Measurements from ENCODE around the gene NAPEPLD. TPM values are rescaled to one million over a fixed set of nuclear protein-coding genes. Genes with fewer than 3 reads are reported as not detected.
A peak's percentile ranks its signal among the peaks of the same experiment; 100 is the strongest.
"Not testable (repeated sequence)": the region's sequence is repeated elsewhere in the genome, so short reads cannot be mapped to it uniquely, and the experiment has no call there.

The NAPEPLD gene
- total RNA-seq: 1 to 10 TPM; 6.3 to 6.8 TPM

DNA sequence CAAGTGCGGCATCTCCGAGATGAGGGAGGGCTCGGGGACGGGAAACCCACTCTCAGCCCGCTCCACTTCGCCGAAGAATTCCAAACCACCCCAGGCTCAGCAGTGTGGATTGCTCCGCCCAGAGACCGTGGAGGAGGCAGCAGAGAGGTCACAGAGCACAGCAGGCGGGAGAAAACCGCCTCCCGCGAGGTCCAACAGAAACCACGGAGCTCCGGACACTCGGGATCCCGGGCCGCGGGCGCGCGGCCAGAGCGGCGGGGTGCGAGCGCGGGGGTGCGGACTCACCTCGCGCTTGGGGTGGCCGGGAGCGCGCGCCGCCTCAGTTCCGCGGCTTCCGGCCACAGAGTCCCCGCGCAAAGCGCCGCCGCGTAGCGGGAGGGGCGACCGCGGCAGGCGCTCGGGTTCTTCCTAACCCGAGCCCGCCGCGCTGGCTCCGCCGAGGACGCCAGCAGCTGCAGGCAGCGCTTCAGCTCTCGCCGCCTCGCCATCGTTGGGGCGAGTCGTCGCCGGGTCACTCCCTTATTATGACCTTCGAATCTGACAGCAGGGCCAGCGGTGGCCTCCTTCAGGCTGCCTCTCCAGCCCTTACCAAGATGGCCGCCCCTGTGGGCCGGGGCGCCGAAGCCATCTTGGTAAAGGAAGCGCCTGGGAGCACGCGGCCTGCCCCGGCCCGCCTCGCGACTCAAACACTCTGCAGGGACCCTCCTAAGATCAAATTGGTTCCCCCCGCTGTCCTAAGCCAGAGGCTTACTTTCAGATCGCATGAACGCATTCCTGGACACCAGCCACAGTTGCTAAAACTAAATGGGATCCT lies at the start of gene NAPEPLD:
TSS of gene NAPEPLD (minus strand) at position 106 of the 814 bp plus-strand sequence. CDS start 20,323 bp downstream, outside the sequence.
- no peaks in the 10 kb centered on the region for H3K9me3 Mint-ChIP-seq
- H3K27me3 Mint-ChIP-seq (ENCODE audit: low read depth): no peaks in the 10 kb centered on the region
- H3K36me3 Mint-ChIP-seq (ENCODE audit: low read depth): peaks cover 6% of the 10 kb centered on the region
- intact Hi-C loops (cut with micrococcal nuclease): loop anchor here (1.0 to 5.0 kb wide), 6 partner anchors 74 to 401 kb away; partner anchors contain the start of genes ARMC10, DNAJC2, FAM185A and PMPCB
- H3K27ac Mint-ChIP-seq: peak within 1 kb of the TSS; percentile 97
- peak; percentile 68 for DNase-seq
- CTCF ChIA-PET: no interaction called here
- H3K4me1 Mint-ChIP-seq (ENCODE audit: low read depth): peaks cover 32% of the 10 kb centered on the region
- peak within 1 kb of the TSS; percentile 96 for H3K4me3 Mint-ChIP-seq

DNA sequence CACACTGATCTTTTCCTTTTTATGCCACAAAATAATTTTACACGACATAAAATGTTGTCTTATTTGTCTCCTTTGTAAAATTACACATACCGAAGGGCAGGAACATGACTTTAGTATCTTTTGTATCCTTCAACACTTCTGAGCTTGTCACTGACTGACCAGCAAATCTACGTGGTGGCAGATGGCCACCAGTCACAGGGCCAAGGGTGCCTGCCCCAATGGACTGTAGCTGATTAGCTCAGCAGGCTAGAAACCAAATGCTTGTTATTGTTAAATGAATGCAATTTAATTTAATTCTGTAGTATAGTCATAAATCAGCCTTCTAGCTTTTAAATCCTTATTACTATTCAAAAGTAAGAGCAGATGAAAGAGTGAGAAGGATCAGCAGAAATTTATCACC lies 49.2 kb upstream of the NAPEPLD start:
- DNase-seq; CTCF ChIA-PET; H3K4me3 Mint-ChIP-seq; H3K27ac Mint-ChIP-seq; H3K4me1 Mint-ChIP-seq (ENCODE audit: low read depth); H3K9me3 Mint-ChIP-seq; H3K36me3 Mint-ChIP-seq (ENCODE audit: low read depth); H3K27me3 Mint-ChIP-seq (ENCODE audit: low read depth); intact Hi-C loops (cut with micrococcal nuclease): not testable (repeated sequence)

DNA sequence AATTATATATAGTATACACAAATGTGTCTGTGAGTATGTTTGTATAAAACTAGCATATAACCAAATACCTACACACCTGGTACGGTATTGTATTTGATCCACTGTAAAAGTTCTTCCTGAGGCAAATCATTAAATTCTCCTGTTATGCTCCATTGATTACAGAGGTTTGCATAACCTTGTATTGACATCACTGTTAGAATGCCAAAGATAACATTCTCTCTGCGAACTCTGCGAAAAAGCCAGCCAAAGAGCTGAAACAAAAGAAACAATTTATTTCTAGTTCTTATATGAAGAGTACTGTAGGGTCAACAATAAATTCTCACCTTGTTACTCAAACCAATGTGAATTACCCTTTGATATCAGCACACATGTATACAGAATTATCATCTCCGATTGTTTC lies 46.5 kb upstream of the NAPEPLD start:
- intact Hi-C loops (cut with micrococcal nuclease); H3K27ac Mint-ChIP-seq; DNase-seq; H3K4me1 Mint-ChIP-seq (ENCODE audit: low read depth); H3K9me3 Mint-ChIP-seq; H3K36me3 Mint-ChIP-seq (ENCODE audit: low read depth); H3K4me3 Mint-ChIP-seq; H3K27me3 Mint-ChIP-seq (ENCODE audit: low read depth); CTCF ChIA-PET: not testable (repeated sequence)

DNA sequence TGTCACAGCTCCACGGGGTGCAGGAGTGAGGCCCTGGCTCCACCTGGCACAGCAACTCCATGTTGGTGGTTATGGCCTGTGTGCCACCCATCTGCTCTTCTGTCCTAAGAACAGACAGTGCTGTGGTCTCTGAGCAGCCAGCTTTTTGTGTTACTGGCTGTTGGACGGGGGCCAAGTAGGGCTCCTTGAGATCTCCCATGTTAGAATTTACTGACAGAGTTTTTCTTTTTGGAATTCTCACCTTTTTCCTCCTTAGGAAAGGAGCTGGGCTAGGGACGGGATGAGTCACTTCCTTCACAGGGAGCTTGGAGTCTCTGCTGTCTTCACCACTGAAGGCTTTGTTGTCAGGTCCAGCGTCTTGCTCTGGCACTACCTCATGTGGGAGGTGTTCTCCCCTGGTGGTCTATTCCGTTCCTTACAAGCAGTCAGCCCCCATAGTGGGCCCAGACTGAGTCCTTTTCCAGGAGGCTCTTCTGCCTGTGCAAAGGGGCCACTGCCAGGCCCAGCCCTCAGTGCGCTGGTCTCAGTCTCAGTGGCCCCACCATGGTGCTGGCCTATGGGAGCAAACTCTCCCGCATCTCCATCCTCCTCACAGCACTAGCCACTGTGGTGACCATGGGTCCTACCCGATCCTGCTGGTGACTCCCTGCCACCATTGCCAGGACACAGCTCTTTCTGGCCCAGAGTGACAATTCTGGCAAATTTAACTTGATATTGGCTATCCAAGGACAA lies 23.7 kb upstream of the NAPEPLD start:
- DNase-seq; H3K4me1 Mint-ChIP-seq (ENCODE audit: low read depth); H3K4me3 Mint-ChIP-seq; H3K9me3 Mint-ChIP-seq; intact Hi-C loops (cut with micrococcal nuclease); H3K27me3 Mint-ChIP-seq (ENCODE audit: low read depth); H3K36me3 Mint-ChIP-seq (ENCODE audit: low read depth); CTCF ChIA-PET; H3K27ac Mint-ChIP-seq: not testable (repeated sequence)

DNA sequence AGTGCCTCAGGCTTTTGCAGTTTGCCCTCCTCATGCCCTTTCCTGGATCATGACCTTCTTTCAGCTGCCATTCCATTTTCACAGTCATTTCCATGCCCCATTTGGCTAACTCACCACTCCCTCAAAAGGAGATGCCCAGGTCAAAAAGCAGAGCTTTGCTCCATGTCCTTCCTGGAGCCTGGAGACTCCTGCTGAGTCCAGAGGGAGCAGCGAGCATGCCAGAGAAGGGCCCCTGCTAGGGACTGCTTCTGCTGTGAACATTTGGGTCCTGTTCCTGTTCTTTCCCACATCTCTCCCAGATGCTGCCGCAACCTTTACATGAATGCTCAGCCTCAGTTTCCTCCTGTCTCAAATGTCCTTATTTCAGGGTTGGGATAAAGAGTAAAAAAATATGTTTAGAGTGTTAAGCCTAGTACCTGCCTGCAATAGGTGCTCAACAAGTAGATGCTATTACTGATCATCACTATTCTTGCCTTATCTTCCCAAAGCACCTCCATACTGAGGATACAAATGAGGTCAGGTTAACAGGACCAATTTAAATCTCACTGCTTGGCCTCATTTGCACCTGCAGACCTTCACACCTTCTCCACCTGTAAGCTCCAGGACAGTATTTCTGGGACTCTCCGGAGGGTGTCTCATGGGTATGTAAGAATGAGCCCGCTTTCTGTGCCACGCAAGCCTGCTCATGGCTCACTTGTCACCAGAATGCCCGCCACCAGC lies 23.0 kb upstream of the NAPEPLD start:
- H3K4me3 Mint-ChIP-seq; H3K36me3 Mint-ChIP-seq (ENCODE audit: low read depth); H3K27me3 Mint-ChIP-seq (ENCODE audit: low read depth); CTCF ChIA-PET; H3K27ac Mint-ChIP-seq; DNase-seq; H3K4me1 Mint-ChIP-seq (ENCODE audit: low read depth); H3K9me3 Mint-ChIP-seq; intact Hi-C loops (cut with micrococcal nuclease): not testable (repeated sequence)

DNA sequence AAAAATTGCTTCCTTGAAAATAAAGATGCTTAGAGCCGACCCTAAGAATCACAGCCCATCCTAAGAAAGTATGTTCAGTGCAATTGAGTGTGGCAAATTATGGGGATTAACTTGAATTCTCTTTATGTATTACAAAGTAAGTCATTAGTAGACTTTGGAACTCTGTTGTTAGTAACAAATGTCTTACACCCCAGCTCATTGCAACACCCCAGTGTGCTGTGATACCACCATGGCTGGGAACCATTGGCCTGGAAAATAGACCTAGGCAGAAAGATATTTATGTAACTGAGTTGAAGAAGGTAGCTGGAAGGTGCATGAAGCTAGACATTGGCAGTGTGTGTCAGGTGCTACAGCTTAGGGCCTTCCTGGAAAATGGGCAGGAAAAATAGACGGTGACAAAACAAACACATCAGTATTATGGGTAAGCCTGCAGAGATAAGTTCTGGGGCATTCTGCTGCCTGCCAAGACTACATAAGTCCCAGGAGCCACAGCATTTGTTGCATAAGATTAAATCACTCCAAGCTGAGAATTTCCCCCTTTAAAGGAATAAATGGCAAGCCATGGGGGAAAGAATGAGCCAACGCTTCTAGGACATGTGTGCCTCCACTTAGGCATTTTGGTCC lies 18.1 kb upstream of the NAPEPLD start:
- H3K27me3 Mint-ChIP-seq (ENCODE audit: low read depth); H3K9me3 Mint-ChIP-seq; H3K4me3 Mint-ChIP-seq; DNase-seq; H3K4me1 Mint-ChIP-seq (ENCODE audit: low read depth); H3K36me3 Mint-ChIP-seq (ENCODE audit: low read depth); H3K27ac Mint-ChIP-seq; intact Hi-C loops (cut with micrococcal nuclease); CTCF ChIA-PET: not testable (repeated sequence)

DNA sequence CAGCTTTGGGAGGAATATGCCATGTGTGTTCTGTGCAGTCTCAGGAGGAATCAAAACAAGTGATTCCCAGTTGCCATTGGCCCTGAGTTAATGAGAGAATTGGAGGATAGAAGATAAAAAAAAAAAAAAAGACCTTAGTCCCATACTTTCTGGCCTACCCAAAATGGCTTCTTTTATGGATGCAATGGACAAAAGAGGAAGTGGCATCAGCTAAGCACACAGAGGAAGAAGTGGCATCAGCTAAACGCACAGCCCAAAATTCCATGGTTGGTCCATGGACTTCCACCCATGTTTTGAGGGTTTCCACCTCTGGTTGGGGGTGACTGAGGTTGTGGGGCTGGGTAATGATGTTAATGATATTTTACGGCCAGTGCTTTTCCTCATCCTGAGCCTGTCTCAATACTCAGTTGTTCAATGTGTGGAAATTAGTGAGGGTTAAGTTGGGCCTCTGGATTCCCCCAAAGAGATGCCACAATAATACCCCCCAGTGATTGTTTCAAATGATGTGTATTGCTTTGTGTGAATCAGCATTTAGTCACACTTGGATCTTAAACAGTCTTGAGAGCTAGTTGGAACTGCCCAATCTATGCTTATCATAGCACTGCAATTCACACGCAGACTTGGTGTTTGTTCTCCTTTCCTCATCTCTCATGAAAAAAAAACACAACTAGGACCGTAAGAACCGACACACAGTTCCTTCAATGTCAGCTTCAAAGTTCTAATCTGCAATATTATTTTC lies 14.4 kb upstream of the NAPEPLD start:
- H3K9me3 Mint-ChIP-seq; H3K4me3 Mint-ChIP-seq; H3K36me3 Mint-ChIP-seq (ENCODE audit: low read depth); H3K27ac Mint-ChIP-seq; H3K27me3 Mint-ChIP-seq (ENCODE audit: low read depth); intact Hi-C loops (cut with micrococcal nuclease); H3K4me1 Mint-ChIP-seq (ENCODE audit: low read depth); DNase-seq: not testable (repeated sequence)
- CTCF ChIA-PET: interaction anchor here (0.6 kb wide), 2 partner anchors 14 to 18 kb away, joined by 4 to 5 read pairs; no protein-coding TSS in a partner anchor

DNA sequence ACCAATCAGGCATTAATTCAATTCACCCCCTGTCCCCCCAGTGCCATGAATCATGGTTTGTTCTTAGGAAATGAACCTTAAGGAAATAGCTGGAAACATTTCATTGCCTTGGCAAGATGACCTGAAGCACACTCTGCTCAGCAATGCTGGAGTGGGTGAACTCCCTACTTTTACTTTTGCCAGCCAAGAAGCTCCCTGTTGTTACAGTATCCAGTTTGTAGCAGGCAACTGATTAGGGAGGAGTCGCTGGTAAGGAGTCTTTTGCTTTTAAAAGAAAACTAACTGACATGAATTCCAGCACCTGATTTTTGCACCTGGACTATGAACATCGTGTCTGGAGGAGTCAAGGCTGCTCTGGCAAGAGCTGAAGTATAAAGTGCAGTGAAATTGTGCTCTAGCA lies 13.7 kb upstream of the NAPEPLD start:
- H3K4me1 Mint-ChIP-seq (ENCODE audit: low read depth); H3K9me3 Mint-ChIP-seq; H3K27ac Mint-ChIP-seq; H3K36me3 Mint-ChIP-seq (ENCODE audit: low read depth); DNase-seq; H3K4me3 Mint-ChIP-seq; intact Hi-C loops (cut with micrococcal nuclease); CTCF ChIA-PET; H3K27me3 Mint-ChIP-seq (ENCODE audit: low read depth): not testable (repeated sequence)

DNA sequence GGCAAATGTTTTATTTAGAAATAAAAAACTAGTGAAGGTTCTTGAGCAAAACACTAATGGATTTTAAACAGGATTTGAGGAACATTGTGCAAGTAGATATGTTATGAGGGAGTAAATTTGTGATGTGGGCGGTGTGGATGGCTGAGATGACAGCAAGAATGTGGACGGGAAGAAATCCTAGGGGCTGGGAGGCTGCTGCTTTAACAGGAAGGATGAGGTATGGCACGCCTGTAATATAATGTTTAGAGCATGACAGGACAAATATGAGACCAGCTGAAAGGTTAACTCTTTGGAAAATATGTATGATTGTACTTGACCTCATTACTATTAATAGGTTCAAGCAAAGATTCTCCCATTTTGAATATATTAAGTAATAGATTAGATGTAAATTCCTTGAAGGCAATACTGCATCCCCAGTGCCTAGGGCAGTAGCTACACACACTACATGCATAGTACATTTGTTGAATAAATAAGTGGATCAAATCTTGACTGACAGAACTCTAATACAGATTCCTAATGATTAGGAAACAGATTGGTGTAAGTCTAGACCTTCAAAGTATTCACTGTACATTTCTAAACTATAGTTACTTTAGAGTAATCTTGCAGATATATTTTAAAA lies 13.2 kb upstream of the NAPEPLD start:
- H3K27ac Mint-ChIP-seq; CTCF ChIA-PET; H3K36me3 Mint-ChIP-seq (ENCODE audit: low read depth); H3K4me1 Mint-ChIP-seq (ENCODE audit: low read depth); H3K4me3 Mint-ChIP-seq; H3K27me3 Mint-ChIP-seq (ENCODE audit: low read depth); DNase-seq; intact Hi-C loops (cut with micrococcal nuclease); H3K9me3 Mint-ChIP-seq: not testable (repeated sequence)

DNA sequence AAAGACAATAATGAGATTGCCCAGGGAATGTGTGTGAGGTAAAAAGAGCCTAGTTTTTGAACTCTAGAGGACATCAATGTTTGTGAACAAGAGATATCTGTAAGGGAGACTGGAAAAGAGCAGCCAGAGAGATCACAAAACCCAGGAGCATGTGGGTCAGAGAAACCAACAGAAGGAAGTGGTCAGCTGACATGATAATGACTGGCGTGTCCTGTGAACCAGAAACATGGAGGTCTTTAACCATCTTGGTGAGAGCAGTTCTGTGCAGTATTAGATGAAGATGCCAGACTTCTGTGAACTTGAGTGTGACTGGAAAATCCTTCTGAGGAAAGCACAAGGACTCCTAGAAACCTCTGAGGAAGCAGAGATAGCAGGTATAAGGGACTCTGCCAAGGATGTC lies 10.2 kb upstream of the NAPEPLD start:
- intact Hi-C loops (cut with micrococcal nuclease); CTCF ChIA-PET: not testable (repeated sequence)

DNA sequence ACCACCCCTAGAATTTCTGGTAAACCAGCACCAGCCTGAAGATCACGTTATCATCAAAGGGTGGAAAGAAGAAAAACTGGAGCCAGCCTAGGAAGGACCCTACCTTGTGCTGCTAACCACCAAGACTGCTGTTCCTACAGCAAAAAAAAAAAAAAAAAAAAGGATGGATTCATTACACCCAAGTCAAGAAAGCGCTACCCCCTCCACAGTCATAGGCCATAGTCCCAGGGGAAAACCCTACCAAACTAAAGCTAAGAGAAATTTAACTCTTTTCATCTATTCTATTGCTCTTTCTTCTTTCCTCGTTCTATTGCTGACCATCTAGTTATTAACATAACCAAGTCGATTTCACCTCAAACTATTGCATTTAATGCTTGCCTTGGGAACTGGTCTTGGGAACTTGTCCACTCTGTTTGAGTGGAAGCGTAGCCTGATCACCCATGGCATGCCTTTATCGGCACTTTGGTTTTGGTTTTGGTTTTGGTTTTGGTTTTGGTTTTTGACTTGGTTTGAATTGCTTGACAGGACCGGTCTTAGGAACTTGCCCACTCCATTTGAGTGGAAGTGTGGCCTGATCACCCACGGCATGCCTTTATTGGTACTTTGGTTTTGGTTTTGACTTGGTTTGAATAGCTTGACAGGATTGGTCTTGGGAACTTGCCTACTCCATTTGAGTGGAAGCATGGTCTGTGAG lies 6.6 kb upstream of the NAPEPLD start:
- intact Hi-C loops (cut with micrococcal nuclease); CTCF ChIA-PET; DNase-seq: not testable (repeated sequence)

More for the DNA sequence above, 10.2 kb upstream of the NAPEPLD start:
- H3K27me3 Mint-ChIP-seq (ENCODE audit: low read depth); H3K36me3 Mint-ChIP-seq (ENCODE audit: low read depth); H3K4me3 Mint-ChIP-seq; H3K9me3 Mint-ChIP-seq; H3K4me1 Mint-ChIP-seq (ENCODE audit: low read depth); DNase-seq; H3K27ac Mint-ChIP-seq: not testable (repeated sequence)

More for the DNA sequence above, 6.6 kb upstream of the NAPEPLD start:
- not testable (repeated sequence) for H3K36me3 Mint-ChIP-seq (ENCODE audit: low read depth); H3K27ac Mint-ChIP-seq; H3K4me1 Mint-ChIP-seq (ENCODE audit: low read depth); H3K27me3 Mint-ChIP-seq (ENCODE audit: low read depth); H3K9me3 Mint-ChIP-seq
- peak overlapping the region; percentile 25 for H3K4me3 Mint-ChIP-seq

Measured in activated naive CD4-positive, alpha-beta T cell treated with anti-CD3 and anti-CD28 coated beads for 36 hours (primary cell).